Astrocyte (in vitro differentiated cells and primary cell): ENCODE results near the gene GLB1L. TPM values are rescaled to one million over a fixed set of nuclear protein-coding genes. Genes with fewer than 3 reads are reported as not detected.

Source experiments
- DNase-seq: peaks from one replicate; pipeline ENCODE4 v3.0.0-alpha.2; 2010; ENCODE audit warnings: low read depth
- FAIRE-seq: peaks from 2 replicates; lab custom pipeline; 2011; peaks lifted over from hg19 to GRCh38; lab: Jason Lieb, UNC
- H2AFZ ChIP-seq: 2 replicates; pipeline ENCODE4 v1.6.0; 2012; ENCODE audit warnings: low read depth, low read length, inconsistent platforms
- H3K27ac ChIP-seq: 2 replicates; pipeline ENCODE4 v1.5.1; 2011; ENCODE audit warnings: low read depth, low read length, inconsistent platforms
- H3K27me3 ChIP-seq: 2 replicates; pipeline ENCODE4 v1.6.0; 2011; ENCODE audit warnings: low read length, inconsistent platforms; ENCODE audit not compliant: insufficient read depth
- H3K36me3 ChIP-seq: 2 replicates; pipeline ENCODE4 v1.5.1; 2011; ENCODE audit warnings: low read length, inconsistent platforms; ENCODE audit not compliant: insufficient read depth
- H3K4me1 ChIP-seq: 2 replicates; pipeline ENCODE4 v1.5.1; 2011; ENCODE audit warnings: low read length, inconsistent platforms; ENCODE audit not compliant: insufficient read depth
- H3K4me2 ChIP-seq: 2 replicates; pipeline ENCODE4 v1.6.0; 2012; ENCODE audit warnings: low read length, inconsistent platforms
- H3K4me3 ChIP-seq: 2 replicates; pipeline ENCODE4 v1.5.1; 2011; ENCODE audit warnings: low read depth, mild to moderate bottlenecking, low read length, inconsistent platforms; ENCODE audit not compliant: insufficient read depth
- H3K79me2 ChIP-seq: 2 replicates; pipeline ENCODE4 v1.6.0; 2012; ENCODE audit warnings: mild to moderate bottlenecking, low read length, inconsistent platforms; ENCODE audit not compliant: insufficient read depth
- H3K9ac ChIP-seq: 2 replicates; pipeline ENCODE4 v1.6.0; 2012; ENCODE audit warnings: mild to moderate bottlenecking, low read length, inconsistent platforms
- H3K9me3 ChIP-seq: 2 replicates; pipeline ENCODE4 v1.5.1; 2012; ENCODE audit warnings: low read depth, mild to moderate bottlenecking, low read length, inconsistent platforms; ENCODE audit not compliant: insufficient read depth
- H4K20me1 ChIP-seq: 2 replicates; pipeline ENCODE4 v1.6.0; 2012; ENCODE audit warnings: low read length, inconsistent platforms; ENCODE audit not compliant: insufficient read depth
- H3K27ac Mint-ChIP-seq: one replicate; pipeline ENCODE4 v1.8.0; 2021; ENCODE audit warnings: mild to moderate bottlenecking, mixed read lengths; ENCODE audit not compliant: unreplicated experiment
- H3K27me3 Mint-ChIP-seq: one replicate; pipeline ENCODE4 v1.8.0; 2021; ENCODE audit warnings: low read depth, mixed read lengths; ENCODE audit not compliant: unreplicated experiment
- H3K36me3 Mint-ChIP-seq: one replicate; pipeline ENCODE4 v1.8.0; 2021; ENCODE audit warnings: low read depth, mixed read lengths; ENCODE audit not compliant: unreplicated experiment
- H3K4me1 Mint-ChIP-seq: one replicate; pipeline ENCODE4 v1.8.0; 2021; ENCODE audit warnings: low read depth, mixed read lengths; ENCODE audit not compliant: unreplicated experiment
- H3K4me3 Mint-ChIP-seq: one replicate; pipeline ENCODE4 v1.8.0; 2021; ENCODE audit warnings: mild to moderate bottlenecking, moderate library complexity, mixed read lengths; ENCODE audit not compliant: unreplicated experiment
- H3K9me3 Mint-ChIP-seq: one replicate; pipeline ENCODE4 v1.8.0; 2021; ENCODE audit warnings: mild to moderate bottlenecking, mixed read lengths; ENCODE audit not compliant: unreplicated experiment
- EZH2 ChIP-seq: IDR thresholded peaks from 2 replicates; pipeline ENCODE4 v1.6.1; 2012; ENCODE audit warnings: mild to moderate bottlenecking, low read length, inconsistent platforms; ENCODE audit not compliant: insufficient read depth
- total RNA-seq: library from RNA; stranded (reverse); gene quantifications from 2 replicates; pipeline ENCODE4 v1.2.1, GENCODE V29; 2021
- TF ChIP-seq, protein P1 (sequence below): IDR thresholded peaks from 2 replicates; pipeline ENCODE4 v1.5.1; 2011; ENCODE audit warnings: low read depth, mild to moderate bottlenecking, inconsistent platforms, low read length, moderate library complexity; ENCODE audit not compliant: insufficient read depth

GLB1L gene
- total RNA-seq, 1 donor from 2014 or later, result 2.7 TPM

DNA sequence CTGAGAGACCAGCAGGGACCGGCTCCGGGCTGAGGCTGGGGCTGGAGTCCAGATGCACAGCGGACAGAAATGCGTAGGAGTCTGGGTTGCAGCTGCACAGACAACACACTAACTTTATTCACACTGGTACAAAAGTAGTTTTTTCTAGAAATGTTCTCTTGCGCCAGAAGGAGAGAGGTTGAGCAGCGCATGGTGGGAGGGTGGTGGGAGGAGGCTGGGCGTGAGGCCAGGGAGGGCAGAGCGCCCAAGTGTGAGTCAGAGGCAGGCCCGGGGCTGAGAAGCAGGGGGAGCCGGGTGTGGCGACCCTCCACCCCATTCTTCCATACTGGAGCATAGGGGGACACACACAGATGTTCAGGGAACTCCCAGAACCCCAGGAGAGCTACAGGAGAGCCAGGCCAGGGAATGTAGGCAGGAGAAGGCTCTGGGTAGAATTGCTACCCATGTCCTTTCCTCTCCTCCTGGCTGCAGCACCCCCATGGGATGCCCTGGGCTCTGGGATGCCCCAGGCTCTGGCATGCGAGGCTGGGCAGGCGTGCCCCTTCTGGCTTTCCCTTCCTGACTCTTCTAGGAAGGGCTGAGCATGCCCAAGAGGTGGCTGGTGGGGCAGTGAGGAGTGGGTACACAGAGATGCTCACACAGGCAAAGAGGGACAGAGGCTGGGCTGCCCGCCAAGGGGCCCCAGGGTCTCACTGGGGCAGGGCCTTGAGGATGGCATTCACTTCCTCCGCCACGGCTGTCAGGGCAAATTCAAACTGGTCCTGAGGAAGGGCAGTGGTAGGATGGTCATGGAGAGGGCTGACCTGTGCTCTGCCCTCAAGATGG lies 44.5 kb upstream of the GLB1L start:
- peaks cover 25% of the 10 kb centered on the region for H3K4me1 ChIP-seq
- H3K4me3 ChIP-seq, result no peak overlapping the region
- Mint-ChIP-seq H3K36me3 (peaks cover 13% of the 10 kb centered on the region), H3K9me3 (no peaks in the 10 kb centered on the region), H3K4me1 (peaks cover 15% of the 10 kb centered on the region), H3K4me3 (no peak overlapping the region), H3K27ac (no peak overlapping the region), H3K27me3 (peaks cover 2% of the 10 kb centered on the region)
- H4K20me1 ChIP-seq, result no peaks in the 10 kb centered on the region
- peak overlapping the region; percentile 64 for H3K4me2 ChIP-seq
- H3K9me3 ChIP-seq, result no peaks in the 10 kb centered on the region
- TF ChIP-seq, protein P1, sequence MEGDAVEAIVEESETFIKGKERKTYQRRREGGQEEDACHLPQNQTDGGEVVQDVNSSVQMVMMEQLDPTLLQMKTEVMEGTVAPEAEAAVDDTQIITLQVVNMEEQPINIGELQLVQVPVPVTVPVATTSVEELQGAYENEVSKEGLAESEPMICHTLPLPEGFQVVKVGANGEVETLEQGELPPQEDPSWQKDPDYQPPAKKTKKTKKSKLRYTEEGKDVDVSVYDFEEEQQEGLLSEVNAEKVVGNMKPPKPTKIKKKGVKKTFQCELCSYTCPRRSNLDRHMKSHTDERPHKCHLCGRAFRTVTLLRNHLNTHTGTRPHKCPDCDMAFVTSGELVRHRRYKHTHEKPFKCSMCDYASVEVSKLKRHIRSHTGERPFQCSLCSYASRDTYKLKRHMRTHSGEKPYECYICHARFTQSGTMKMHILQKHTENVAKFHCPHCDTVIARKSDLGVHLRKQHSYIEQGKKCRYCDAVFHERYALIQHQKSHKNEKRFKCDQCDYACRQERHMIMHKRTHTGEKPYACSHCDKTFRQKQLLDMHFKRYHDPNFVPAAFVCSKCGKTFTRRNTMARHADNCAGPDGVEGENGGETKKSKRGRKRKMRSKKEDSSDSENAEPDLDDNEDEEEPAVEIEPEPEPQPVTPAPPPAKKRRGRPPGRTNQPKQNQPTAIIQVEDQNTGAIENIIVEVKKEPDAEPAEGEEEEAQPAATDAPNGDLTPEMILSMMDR, result no peak
- H3K79me2 ChIP-seq, result no peaks in the 10 kb centered on the region
- peaks cover 2% of the 10 kb centered on the region for H3K36me3 ChIP-seq
- no peak overlapping the region for H3K9ac ChIP-seq
- DNase-seq (peak; percentile 91), FAIRE-seq (no peak)
- H2AFZ ChIP-seq, result peak overlapping the region; percentile 29
- H3K27me3 ChIP-seq, result no peaks in the 10 kb centered on the region
- H3K27ac ChIP-seq, result peak overlapping the region; percentile 17

DNA sequence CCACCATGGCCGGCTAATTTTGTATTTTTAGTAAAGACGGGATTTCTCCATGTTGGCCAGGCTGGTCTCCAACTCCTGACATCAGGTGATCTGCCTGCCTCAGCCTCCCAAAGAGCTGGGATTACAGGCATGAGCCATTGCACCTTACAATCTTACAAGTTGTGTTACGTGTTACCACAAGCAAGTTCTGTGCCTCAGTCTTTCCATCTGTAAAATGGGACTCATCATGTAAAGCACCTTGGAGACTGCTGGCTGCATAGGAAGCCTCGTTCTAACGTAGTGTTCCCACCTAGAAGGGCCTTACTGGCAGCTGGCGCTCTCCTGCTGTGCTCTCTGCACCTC lies 43.9 kb upstream of the GLB1L start:
- Mint-ChIP-seq H3K4me1 (peaks cover 15% of the 10 kb centered on the region), H3K9me3 (no peaks in the 10 kb centered on the region), H3K27me3 (peaks cover 2% of the 10 kb centered on the region), H3K27ac (no peak overlapping the region), H3K36me3 (peaks cover 13% of the 10 kb centered on the region), H3K4me3 (no peak overlapping the region)
- Histone ChIP-seq H3K79me2 (no peaks in the 10 kb centered on the region), H3K27me3 (no peaks in the 10 kb centered on the region), H3K4me1 (peaks cover 21% of the 10 kb centered on the region), H3K36me3 (peaks cover 2% of the 10 kb centered on the region), H3K4me2 (peak overlapping the region; percentile 64), H3K27ac (peak overlapping the region; percentile 17), H3K4me3 (no peak overlapping the region), H3K9ac (no peak overlapping the region), H4K20me1 (no peaks in the 10 kb centered on the region), H3K9me3 (no peaks in the 10 kb centered on the region), H2AFZ (no peak overlapping the region)
- TF ChIP-seq EZH2, result no peak
- TF ChIP-seq, protein P1, result no peak
- DNase-seq, result no peak
- FAIRE-seq, result no peak
